GM10266 (cell line): ENCODE results near the gene BMP8A.
"Not testable (repeated sequence)": the region's sequence is repeated elsewhere in the genome, so short reads cannot be mapped to it uniquely, and the experiment has no call there.

ENCODE experiments used
- DNase-seq: peaks from one replicate; pipeline ENCODE4 v3.0.0; 2012; ENCODE audit errors: extremely low spot score
- CTCF ChIP-seq: IDR thresholded peaks from 2 replicates; pipeline ENCODE4 v1.5.1; 2012; ENCODE audit warnings: mild to moderate bottlenecking, low read depth; ENCODE audit not compliant: control insufficient read depth, insufficient read depth; ENCODE audit errors: missing control alignments

BMP8A gene

GRCh38 chr1:39494671-39495410, 3.4 kb downstream of the BMP8A start:
- TF ChIP-seq CTCF: no peak
- no peak for DNase-seq

GRCh38 chr1:39496520-39496919, 5.1 kb downstream of the BMP8A start:
- not testable (repeated sequence) for DNase-seq

DNA sequence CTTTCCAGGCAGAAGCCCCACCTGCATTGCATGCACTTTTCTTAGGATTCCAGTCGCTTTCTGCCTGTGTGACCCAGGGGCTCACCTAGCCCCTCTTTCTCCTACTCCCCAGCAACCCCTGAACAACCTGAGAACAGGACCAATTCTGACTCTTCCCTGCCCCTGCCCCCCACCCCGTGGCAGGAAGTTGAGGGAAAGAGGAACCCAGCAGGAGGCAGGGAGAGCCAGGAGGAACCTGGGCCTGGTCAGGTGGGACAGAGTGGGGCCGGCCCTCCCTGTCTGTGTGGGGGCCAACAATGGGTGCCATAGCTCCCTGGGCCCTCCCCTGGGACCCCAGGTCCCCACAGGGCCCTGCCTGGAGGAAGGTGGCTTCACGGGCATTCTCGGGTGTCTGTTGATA, 6.1 kb downstream of the BMP8A start:
- no peak for DNase-seq
- TF ChIP-seq CTCF: no peak

- DNase-seq: not testable (repeated sequence)
Observed at GRCh38 chr1:39498096-39498710, 6.8 kb downstream of the BMP8A start.

DNA sequence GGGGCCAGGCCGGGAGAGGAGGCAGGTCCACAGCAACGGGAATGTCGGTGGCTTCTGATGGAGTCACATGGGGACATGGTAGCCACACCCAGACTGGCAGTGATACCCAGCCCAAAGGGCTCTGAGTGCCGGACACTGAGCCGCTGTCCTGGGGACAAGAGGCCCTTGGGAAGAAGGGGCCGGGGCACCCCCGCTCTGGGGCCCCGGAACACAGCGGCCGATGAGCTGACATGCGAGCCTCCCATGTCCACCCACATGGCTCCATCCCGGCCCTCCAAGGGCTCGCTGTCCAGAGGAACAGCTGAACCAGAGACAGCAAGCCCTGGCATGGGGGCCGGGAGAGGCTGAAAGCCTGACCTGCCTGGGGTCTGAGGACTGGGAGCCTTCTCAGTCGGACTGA, 7.4 kb downstream of the BMP8A start:
- DNase-seq: not testable (repeated sequence)

- no peak for TF ChIP-seq CTCF
- DNase-seq: no peak
Observed at GRCh38 chr1:39499668-39500067, 8.2 kb downstream of the BMP8A start.

GRCh38 chr1:39500862-39501389, 9.5 kb downstream of the BMP8A start:
- DNase-seq: no peak
- TF ChIP-seq CTCF: no peak

DNA sequence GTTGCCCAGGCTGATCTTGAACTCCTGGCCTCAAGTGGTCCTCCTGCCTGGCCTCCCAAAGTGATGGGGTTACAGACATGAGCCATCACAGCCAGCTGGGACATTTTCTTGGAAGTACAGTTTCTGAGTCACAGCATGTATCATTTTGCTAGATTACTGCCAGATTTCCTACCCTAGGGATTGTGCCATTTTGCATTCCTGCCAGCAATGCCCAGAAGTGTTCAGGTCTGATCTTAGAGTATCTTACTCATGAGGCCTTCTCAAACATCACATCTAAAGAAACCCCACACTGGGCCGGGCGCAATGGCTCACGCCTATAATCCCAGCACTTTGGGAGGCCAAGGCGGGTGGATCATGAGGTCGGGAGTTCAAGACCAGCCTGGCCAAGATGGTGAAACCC, 10.2 kb downstream of the BMP8A start:
- TF ChIP-seq CTCF: no peak

GRCh38 chr1:39504436-39504835, 13.0 kb downstream of the BMP8A start:
- DNase-seq: not testable (repeated sequence)

More for the DNA sequence above, 10.2 kb downstream of the BMP8A start:
- no peak for DNase-seq
